HEK293T (cell line): ENCODE results near the gene SPINK4.

ENCODE experiments used
- ARNT ChIP-seq: fragments of 450-650 bp; IDR thresholded peaks from 2 replicates; pipeline ENCODE4 v1.6.1; 2017; ENCODE audit warnings: mild to moderate bottlenecking
- BHLHE40 ChIP-seq: fragments of 450-650 bp; IDR thresholded peaks from 2 replicates; pipeline ENCODE4 v1.6.1; 2016; ENCODE audit warnings: mild to moderate bottlenecking, moderate library complexity, borderline replicate concordance
- CTBP1 ChIP-seq: fragments of 450-650 bp; IDR thresholded peaks from 2 replicates; pipeline ENCODE4 v1.6.1; 2016; ENCODE audit warnings: borderline replicate concordance
- ELF4 ChIP-seq: fragments of 450-650 bp; IDR thresholded peaks from 2 replicates; pipeline ENCODE4 v1.6.1; 2017; ENCODE audit warnings: antibody characterized with exemption
- FOXK2 ChIP-seq: fragments of 450-650 bp; IDR thresholded peaks from 2 replicates; pipeline ENCODE4 v1.6.1; 2016; ENCODE audit warnings: mild to moderate bottlenecking
- FOXM1 ChIP-seq: fragments of 450-650 bp; IDR thresholded peaks from 2 replicates; pipeline ENCODE4 v1.6.1; 2017; ENCODE audit warnings: mild to moderate bottlenecking, borderline replicate concordance
- SP1 ChIP-seq: fragments of 450-650 bp; IDR thresholded peaks from 2 replicates; pipeline ENCODE4 v1.6.1; 2017
- SUZ12 ChIP-seq: fragments of 450-650 bp; IDR thresholded peaks from 2 replicates; pipeline ENCODE4 v1.6.1; 2016; ENCODE audit warnings: mild to moderate bottlenecking
- TARDBP ChIP-seq: fragments of 450-650 bp; IDR thresholded peaks from 2 replicates; pipeline ENCODE4 v1.6.1; 2016
- ZNF384 ChIP-seq: fragments of 450-650 bp; IDR thresholded peaks from 2 replicates; pipeline ENCODE4 v1.6.1; 2016

GRCh38 chr9:33255014-33255413, 15.0 kb downstream of the SPINK4 start:
- TF ChIP-seq SP1: no peak
- no peak for TF ChIP-seq SUZ12
- no peak for TF ChIP-seq FOXM1
- TF ChIP-seq ELF4: no peak
- no peak for TF ChIP-seq BHLHE40
- TF ChIP-seq CTBP1: no peak
- TF ChIP-seq FOXK2: no peak
- TF ChIP-seq TARDBP: no peak
- TF ChIP-seq ARNT: no peak
- TF ChIP-seq ZNF384: no peak
